Pons (tissue), 1 donor: Measurements from ENCODE around the gene SUGP2.
"Not testable (repeated sequence)": the region's sequence is repeated elsewhere in the genome, so short reads cannot be mapped to it uniquely, and the experiment has no call there.

Experiments used
- DNase-seq: peaks from one replicate; pipeline ENCODE4 v3.0.0-alpha.2; 2016; ENCODE audit warnings: low spot score

SUGP2 gene

DNA sequence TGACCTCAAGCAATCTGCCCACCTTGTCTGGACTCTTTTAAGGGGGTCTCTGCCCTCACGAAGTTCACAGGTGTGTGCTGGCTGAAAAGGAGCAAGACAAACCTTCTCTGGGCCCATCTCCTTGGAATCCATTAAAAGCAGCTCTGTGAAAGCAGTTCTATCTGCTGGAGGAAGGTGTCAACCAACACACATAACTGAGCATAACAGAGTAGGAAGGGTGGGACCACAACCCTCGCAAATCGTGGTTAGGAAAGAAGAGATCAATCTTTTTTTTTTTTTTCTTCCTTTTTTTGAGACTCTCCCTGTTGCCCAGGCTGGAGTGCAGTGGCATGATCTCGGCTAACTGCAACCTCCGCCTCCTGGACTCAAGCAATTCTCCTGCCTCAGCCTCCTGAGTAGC is 1.4 kb downstream of the SUGP2 start:
- no peak for DNase-seq

GRCh38 chr19:19028526-19028925 is 4.8 kb downstream of the SUGP2 start:
- DNase-seq: no peak

GRCh38 chr19:19027228-19027627 is 6.1 kb downstream of the SUGP2 start:
- DNase-seq: no peak

DNA sequence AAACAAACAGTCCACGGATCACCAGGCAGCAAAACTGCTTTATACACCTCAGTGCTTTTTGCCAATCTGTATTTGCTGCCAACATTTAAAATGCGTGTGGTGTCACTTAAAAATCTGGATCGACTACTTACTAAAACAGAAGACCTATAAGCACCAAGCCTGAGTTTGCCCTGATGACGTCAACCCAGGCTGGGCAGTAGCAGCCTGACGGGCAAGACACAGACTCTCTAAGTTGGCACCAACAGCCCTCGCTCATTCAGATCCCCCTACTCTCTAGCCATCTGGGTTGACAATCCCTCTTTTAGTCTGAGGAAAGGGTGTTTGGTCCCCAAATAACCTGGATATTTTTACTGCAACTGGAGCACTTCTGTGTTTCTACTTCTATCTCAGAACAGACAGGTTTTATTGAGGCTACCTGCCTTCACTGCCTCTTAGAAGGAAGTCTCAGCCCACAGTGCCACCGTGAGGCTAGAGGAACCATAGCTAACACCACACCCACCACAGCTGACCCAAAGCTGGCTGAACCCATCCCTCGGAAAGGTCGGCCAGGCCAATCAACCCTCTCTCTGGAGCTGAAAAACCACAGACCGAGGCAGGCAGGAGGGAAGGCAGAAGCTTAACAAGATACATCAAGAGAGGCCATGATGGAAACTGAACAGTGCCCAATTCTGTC is 6.9 kb downstream of the SUGP2 start:
- no peak for DNase-seq

DNA sequence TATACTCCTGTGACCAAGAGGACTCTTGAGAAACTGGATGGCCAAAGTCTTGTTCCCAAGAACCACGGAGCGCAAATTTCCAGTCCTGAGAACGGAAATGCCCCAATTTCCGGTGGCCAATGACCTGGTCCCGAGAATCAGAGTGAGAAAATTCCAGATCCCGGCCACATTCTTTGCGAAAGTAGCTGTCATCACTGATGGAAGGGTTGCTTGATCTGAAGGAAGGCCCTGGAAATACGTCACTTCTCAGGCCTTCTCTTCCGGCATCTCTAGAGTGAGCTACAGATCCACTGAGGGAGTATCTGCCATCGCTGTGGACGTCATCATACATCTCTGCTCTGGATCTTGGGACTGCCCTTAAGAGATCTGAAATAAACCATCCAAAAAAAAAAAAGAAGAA is 7.5 kb downstream of the SUGP2 start:
- DNase-seq: no peak

DNA sequence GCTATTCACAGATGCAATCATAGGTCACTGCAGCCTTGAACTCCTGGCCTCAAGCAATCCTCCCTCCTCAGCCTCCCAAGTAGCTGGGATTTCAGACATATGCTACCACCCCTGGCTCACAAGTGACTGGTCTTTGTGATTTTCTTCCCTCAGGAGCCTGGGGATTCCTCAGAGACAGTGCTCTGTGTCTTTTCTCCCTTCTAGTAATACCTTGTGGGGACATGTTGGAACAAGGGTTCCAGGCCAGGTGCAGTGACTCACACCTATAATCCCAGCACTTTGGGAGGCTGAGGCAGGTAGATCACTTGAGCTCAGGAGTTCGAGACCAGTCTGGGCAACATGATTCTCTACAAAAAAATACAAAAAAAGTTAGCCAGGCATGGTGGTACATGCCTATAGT is 9.9 kb downstream of the SUGP2 start:
- not testable (repeated sequence) for DNase-seq

DNA sequence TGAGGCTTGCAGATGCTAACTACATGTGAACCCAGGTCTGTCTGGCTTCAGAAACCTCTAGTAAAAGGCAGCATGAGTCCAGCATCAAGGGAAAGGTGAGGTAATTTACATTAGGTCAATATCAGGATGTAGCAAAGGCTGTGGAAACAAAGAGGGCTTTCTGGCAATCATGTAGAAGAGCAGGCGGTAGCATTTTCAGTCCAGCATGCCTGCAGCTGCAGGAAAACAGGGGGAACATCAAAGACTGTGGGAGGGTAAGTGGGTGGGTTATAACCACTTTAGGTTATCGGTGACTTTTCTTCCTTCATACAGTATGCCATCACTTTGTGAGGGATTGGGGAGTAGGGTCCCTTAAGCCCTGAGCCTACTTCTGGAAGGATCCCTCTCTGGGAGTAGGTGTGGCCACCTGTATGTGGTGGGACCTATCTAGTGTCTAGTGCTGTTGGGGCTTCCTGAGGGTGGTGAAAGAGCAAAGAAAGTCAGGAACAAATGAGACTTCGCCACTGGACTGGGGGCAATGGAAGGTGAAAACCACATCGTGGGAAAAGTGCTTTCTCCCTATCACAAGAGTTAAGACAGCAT is 10.8 kb downstream of the SUGP2 start:
- DNase-seq: no peak

GRCh38 chr19:19021115-19021514 is 12.2 kb downstream of the SUGP2 start:
- peak; percentile 42 for DNase-seq

DNA sequence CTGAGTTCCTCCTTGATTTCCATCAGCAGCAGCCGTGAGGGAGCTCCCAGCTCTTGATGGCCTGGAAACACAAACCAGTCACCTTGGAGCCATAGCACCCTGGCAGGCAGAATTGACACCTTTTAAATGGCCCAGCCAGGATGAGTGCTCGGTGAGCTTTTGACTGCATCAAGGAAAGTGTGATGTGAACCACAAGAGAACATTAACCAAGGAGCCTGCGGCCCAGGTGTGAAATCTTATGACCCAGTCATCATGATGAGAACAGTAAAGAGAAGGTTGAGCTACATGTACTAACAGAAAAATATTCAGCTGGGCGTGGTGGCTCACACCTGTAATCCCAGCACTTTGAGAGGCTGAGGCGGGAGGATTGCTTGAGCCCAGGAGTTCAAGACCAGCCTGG is 22.8 kb downstream of the SUGP2 start:
- no peak for DNase-seq

DNA sequence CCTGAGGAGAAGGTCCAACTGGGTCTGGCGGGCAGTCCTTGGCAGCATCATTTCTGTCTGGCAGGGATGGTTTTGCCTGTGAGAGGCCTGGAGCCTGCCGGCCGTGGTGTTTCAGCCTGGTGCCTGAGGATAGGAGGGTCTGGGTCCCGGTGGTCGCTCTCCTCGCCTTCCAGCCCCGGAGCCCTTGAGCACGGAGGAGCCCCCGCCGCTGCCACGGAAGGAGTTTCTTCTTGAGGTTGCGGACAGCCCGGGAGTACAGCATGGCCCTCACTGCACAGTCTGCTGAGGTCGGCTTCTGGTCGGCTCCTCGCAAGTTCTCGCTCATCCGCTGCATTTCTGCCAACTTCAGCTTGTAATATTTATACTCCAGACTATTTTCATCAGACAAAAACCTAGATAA is 23.4 kb downstream of the SUGP2 start:
- DNase-seq: no peak

DNA sequence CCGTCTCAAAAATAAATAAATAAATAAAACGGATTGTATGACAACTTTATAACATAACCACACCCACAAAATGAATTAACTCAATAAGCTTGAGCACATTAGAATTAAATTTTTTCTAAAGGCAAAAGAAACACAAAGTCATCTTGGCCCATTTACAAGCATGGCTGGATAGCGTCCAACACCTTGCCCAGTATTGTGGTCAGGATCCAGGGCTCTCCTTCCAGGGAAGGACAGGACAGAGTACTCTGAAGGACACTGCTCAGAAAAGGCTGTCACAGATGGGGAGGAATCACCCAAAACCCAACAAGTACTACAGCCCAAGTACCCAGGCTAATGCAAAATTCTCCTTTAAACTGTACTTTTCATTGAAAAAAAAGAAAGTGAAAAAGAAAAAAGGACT is 27.1 kb downstream of the SUGP2 start:
- no peak for DNase-seq

DNA sequence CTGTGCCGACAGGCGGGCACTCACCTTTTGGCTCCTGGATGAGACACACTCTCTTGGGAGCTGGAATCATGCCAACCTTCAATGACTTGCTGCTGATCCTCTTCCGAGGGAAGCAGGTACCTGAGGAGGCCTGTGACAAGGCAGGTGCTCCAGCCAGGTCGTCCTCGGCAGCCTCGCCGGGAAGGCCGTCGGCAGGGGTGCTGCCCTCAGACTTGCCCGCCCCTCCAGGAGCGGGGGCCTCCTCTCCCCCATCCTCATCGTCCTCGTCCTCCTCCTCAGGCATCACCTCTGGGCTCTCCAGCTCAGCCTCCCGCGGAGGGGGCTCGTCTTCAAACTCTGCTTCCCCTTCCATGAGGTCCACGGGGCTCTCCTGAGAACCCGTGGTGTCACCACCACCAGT is 29.2 kb downstream of the SUGP2 start:
- no peak for DNase-seq

DNA sequence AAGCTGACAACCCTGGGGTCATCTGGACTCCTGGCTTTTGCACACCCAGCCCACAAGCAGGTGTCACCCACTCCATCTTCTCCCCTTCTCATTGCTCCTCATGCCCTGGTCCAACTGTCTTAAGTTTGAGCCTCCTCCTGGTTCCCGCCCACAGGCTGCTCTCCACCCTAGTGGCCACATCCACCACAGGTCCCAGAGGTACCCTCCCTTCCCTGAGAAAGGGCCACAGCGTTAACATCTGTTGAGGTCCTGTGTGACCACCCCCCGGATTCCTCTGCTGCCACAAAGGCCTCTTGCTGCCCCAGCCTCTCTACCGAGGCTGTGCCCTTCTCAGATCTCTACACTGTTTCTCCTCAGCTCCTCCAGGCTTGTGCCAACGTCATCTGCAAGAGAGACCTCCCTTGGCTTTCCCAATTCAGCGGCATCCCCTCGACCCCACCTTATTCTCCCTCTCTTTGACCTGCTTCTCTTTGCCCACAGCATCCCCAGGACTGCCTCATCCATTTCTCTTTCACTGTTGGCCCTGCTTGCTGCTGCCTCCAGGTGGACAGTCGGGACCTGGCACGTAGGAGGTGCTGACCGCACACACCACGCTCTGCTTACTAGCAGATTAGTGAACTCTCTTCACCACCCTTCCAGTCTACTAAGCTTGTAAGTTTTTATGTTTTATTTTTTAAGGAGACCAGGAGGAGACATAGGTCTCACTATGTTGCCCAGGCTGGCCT is 33.3 kb downstream of the SUGP2 start:
- DNase-seq: no peak

DNA sequence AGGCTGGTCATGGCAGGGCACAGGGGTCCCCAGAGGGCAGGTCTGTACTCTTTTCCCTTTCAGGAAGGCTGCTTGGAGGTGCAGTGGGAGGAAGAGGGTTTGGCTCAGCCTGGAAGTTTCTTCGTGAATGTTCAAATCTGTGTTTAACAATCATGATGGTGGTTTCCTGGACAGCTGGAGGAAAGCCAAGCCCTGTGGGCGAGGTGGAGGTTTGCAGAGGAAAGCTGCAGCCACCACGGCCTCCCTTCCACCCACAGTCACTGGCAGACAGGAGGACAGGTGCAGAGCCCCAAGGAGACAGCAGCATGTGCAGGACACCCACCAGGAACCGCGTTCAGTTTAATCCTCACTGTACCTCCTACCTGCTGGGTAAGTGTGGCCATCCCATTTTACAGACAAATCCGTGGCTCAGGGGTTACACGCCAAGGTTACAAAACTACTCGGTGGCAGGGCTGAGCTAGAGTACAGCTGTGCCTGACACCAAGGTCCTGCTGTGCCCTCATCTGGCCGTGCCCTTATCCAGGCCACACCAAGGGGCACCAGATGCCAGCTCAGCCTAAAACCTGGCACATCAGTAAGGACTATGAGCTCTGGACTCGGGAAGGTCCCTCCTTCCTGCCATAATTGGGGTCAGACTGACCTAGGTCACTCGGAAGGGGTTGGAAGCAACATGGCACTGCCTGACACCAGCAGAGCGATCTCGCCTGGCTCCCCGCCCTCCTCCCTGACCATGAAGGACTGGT is 34.1 kb downstream of the SUGP2 start:
- no peak for DNase-seq

GRCh38 chr19:18998276-18998675 is 35.0 kb downstream of the SUGP2 start:
- no peak for DNase-seq

DNA sequence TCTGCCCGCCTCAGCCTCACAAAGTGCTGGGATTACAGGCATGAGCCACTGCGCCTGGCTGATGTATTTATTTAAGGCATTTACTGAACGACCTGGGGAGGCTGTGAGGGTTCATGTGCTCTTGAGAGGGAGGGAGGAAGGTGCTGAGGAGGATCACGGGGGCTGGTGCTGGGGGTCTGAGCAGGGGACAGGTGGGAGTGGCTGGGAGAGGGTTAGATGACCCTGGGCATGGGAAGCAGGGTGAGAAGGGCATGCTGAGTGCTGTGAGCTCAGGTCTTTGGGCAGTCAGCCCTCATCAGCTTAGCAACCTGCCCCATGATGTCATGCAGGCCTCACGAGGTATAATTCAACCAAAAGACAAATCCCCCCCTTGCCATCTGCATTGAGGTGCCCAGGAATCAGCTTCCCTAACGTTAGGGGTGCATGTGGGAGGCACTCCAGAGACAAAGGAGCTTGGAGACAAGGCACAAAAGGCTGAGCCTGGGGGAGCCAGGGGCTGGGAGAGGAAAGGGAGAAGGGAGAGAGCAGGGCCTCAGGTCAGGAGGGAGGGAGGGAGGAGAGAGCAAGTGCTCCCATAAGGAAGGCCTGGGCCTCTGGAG is 36.4 kb downstream of the SUGP2 start:
- no peak for DNase-seq

DNA sequence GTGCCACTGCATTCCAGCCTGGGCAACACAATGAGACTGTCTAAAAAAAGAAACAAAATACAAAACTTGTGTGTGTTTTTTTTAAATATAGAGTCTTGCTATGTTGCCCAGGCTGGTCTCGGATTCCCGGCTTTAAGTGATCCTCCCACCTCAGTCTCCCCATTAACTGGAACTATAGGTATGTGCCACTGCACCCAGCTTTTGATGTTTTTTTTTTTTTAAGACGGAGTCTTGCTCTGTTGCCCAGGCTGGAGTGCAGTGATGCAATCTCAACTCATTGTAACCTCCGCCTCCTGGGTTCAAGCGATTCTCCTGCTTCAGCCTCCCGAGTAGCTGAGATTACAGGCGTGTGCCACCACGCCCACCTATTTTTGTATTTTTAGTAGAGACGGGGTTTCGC is 37.0 kb downstream of the SUGP2 start:
- DNase-seq: no peak

DNA sequence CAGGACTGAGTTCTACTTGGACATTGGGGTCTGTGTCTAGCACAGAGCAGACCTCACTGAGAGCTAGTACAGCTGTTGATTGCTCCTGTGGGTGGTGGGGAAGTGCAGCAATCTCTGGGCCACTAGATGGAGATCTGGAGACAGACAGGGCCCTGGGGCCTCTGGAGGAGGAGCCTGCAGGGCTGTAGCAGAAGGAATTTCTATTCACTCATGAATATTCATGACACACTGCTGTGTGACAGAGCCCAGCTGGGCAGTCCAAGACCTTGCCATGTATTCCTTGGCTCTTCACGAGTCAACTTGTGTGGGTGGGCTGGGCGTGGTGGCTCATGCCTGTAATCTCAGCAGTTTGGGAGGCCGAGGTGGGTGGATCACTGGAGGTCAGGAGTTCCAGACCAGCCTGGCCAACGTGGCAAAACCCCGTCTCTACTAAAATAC is 37.5 kb downstream of the SUGP2 start:
- peak; percentile 93 for DNase-seq

- no peak for DNase-seq
Observed at GRCh38 chr19:18993115-18993514, 40.2 kb downstream of the SUGP2 start.

DNA sequence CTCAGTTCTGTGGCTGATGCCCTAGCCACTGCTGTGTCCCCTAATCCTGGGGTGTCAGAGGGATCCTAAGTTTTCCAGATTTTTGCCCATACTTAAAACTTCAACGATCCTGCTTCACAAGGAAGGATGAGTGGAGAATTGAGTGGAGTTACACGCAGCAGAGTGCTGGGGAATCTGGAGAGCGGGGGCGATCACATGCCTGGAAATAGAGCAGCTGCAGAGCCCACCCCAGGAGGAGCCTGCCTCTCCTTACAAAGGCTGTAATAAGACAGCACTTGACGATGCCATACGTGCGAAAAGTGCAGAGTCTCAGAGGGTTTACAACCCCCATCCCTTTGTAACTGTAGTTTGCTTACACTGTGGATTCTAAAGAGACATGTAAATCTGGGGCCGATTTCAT is 40.6 kb downstream of the SUGP2 start:
- DNase-seq: no peak

DNA sequence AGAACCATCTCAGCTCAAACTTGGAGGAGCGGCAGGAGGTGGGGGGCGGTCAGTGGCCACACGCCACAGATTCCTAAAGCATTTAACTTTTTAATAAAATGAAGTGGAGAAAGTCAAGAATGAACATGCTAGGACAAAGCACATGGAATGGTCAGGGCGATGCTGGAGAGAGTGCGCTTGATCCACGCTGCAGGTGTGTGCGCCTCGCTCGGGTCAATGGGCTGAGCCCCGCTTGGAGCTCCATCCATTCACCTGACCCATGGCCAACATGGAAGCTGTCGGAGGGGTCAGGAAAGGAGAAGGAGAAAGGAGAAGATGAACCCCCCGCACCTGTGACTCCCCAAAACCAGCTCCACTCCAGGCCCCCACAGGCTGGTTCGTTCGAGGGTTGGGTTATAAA is 41.8 kb downstream of the SUGP2 start:
- DNase-seq: no peak

- no peak for DNase-seq
Observed at GRCh38 chr19:18991006-18991405, 42.3 kb downstream of the SUGP2 start.
